Fibroblast of skin of left biceps (primary cell): ENCODE measurements around the gene NDEL1.

ENCODE experiments used
- DNase-seq, 2 experiments: peaks; one replicate each; pipeline ENCODE4 v3.0.0-alpha.2; 2013; ENCODE audit warnings: low read depth in 2 of 2

The NDEL1 gene

DNA sequence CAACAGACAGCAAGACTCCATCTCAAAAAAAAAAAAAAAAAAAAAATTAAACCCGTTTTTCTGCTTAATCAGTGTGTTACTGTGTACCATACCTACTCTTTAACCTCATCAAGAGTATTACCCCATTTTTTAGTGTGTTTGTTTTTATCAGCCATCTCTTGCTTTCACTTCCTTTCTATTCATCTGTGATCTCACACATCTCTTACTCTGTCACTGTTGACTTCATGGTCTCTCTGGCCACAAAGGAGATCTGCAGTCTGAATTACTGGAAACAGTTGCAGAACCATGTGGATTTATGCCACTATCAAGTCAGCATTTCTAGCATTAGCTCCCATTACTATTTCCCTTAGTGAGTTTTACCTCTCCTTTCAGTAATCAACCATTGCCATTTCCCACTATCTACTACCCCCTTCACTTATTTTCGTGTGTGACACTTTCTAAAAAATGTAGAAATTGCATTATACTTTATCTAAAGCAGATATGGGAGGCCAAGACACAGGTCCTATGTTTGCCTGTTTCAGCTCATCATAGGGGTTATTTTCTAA is 20.1 kb downstream of the NDEL1 start:
- DNase-seq: no peak

- DNase-seq: no peak
Measured at GRCh38 chr17:8458128-8458527, 22.4 kb downstream of the NDEL1 start.

DNA sequence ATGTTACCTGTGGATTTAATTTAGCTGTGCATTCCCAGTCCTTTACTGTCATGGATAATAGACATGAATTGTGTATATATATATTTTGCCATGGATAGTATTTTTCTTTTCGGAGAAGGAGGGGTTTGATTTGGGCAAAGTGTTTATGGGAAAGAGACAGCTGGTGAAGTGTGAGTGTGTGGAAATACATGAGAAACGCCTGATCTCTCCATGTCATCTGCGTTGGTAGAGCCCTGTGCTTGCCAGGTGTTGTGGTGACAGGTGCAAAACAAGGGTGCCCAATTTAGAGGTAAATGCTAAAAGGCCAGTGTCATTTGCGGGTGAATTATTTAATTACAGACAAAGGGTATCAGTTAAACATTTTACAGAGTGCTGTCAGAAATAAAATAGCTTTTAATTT is 23.4 kb downstream of the NDEL1 start:
- no peak for DNase-seq

DNA sequence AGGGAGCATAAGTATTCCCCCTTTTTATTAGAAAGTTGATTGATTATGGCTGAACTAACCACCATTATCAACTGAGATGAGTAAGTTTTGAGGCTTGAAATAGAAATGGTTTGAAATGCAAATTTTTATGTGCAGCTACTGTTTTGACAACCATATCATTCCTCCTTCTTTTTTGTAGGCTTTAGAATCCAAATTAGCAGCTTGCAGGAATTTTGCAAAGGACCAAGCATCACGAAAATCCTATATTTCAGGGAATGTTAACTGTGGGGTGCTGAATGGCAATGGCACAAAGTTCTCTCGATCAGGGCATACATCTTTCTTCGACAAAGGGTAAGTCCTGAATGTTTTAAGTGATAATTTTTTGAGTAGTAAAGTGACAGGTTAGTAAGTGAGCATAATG is 24.1 kb downstream of the NDEL1 start:
- DNase-seq: no peak

- no peak for DNase-seq
Measured at GRCh38 chr17:8462564-8462963, 26.9 kb downstream of the NDEL1 start.

- peak; percentile 40 to 42 for DNase-seq
Measured at GRCh38 chr17:8463099-8463498, 27.4 kb downstream of the NDEL1 start.

GRCh38 chr17:8464941-8465340 is 29.3 kb downstream of the NDEL1 start:
- DNase-seq: no peak

GRCh38 chr17:8465356-8465755 is 29.7 kb downstream of the NDEL1 start:
- no peak for DNase-seq

DNA sequence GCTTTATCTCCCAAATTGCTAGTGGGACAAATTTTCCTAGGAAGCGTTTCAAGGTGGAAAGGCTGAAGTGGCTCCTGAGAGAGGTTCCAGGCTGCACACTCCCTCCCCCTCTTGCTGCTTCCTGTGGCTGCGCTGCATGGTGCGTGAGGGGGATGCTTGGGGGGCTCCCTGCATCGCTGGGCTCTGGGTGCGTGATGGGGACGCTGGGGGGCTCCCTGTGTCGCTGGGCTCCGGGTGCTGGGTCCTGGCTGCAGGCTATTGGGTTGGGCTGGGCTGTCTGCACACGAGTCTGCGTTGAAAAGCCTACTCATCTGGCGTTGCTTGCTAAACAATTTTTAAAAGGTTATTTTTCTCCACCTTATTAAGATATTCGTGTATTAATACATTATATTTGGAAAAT is 30.1 kb downstream of the NDEL1 start:
- DNase-seq: no peak

DNA sequence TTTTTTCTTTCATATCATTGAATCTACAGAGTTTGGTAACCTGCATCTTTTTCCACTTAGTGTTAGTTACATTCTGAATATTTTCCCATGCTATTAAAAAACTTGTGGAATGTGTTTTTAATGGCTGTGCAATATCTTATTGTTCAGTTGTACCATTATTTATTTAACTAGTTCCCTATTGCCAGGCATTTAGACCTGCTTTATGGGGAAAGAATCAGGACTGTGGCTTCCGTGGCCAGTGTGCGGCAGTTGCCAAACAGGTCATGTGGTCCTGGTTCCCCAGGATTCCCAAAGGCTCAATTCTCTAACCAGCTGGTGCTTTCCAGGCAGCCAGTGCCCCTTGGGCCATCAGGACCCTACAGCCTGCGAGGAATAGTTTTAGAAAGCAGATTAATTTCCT is 30.8 kb downstream of the NDEL1 start:
- peak; percentile 41 to 44 for DNase-seq

- no peak for DNase-seq
Measured at GRCh38 chr17:8466873-8467272, 31.2 kb downstream of the NDEL1 start.

DNA sequence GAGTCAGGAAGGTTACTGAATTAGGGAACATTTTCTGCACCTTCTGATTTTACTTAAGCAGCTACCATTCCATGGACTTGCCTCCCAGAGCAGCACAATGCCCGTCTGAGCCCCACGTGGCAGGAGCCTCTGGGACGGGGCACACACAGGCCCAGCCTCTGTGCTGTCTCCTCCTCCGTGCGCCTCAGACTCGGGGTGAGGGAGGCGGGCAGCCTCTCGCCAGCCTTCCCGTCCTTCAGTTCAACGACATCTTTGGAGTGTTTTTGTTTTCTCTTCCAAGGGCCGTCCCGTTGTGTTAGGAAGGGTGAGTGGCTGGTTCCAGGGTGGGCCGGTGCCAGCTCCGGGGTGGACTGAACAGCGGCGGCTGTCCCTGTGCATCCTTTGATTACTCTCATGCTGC is 31.8 kb downstream of the NDEL1 start:
- no peak for DNase-seq

DNA sequence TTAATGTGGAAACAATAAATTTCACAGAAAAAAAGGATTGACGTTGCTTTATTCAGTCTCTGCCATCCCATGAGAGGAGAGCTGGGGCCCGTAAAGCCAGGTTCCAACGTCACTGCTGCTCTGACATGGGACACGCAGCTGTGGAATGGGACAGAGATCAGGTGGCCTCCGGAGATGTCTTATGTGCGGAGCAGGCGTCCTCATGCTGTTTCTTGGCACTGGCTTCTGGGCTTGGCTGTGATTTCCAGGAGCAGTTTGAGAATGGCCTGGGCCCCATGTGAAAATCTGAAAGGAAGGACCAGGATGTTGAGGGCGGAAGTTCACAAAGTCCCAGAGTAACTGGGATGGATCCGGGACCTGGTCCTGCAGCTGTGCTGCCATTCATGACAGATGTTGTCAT is 32.4 kb downstream of the NDEL1 start:
- DNase-seq: no peak

- DNase-seq: no peak
Measured at GRCh38 chr17:8468980-8469379, 33.3 kb downstream of the NDEL1 start.

GRCh38 chr17:8469964-8470363 is 34.3 kb downstream of the NDEL1 start:
- DNase-seq: no peak

DNA sequence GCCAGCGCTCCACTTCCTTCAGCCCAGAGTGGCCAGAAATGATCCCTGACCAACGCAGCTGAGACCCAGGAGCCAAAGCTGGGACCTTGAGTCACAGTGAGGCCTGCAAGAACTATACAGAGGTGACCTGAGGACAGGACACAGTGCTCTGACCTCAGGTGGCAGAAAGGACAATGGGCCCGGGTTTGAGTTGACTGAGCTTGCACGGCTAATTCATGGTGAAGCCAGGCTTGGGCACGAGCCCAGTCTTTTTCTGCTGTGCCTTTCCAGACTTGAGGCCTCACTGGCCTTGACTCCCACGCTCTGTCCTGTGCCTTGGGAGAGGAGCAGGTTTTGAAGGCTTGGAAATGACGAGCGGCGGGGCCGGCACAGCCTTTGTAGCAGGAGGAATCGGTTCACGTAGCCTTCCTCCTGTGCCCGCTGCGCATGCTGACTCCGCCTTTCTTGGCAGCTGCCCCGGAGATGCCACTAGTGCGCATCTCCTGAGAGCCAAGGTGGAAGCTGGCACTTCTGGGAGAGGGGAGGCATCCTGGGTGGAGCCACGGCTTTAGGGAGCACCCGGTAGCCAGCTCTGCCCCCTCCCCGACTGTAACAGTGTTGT is 34.9 kb downstream of the NDEL1 start:
- DNase-seq: no peak

GRCh38 chr17:8472663-8473062 is 37.0 kb downstream of the NDEL1 start:
- no peak for DNase-seq

- no peak for DNase-seq
Measured at GRCh38 chr17:8473451-8474192, 37.9 kb downstream of the NDEL1 start.

- no peak for DNase-seq
Measured at GRCh38 chr17:8474826-8475225, 39.1 kb downstream of the NDEL1 start.

DNA sequence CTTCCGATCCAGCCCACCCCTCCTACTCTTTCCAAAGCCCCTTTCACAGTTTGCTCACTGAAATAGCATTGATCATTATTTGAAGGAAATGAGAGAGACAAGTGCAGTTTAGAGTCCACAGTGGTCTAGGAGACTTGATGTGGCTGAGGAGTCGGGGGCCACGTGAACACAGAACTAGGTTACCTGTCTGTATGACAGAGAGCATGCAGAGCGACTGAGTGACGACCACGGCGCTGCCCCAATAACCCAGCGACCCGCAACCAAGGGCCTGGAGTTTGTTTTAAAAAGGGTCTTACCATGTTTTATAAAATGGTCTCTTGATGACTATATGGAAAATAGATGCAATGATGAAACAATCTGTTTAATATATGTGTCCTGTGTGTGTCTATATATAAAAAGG is 39.5 kb downstream of the NDEL1 start:
- no peak for DNase-seq

- no peak for DNase-seq
Measured at GRCh38 chr17:8475781-8476180, 40.1 kb downstream of the NDEL1 start.

- DNase-seq: no peak
Measured at GRCh38 chr17:8476741-8477140, 41.1 kb downstream of the NDEL1 start.

- DNase-seq: no peak
Measured at GRCh38 chr17:8477171-8477570, 41.5 kb downstream of the NDEL1 start.
